Endothelial cell (in vitro differentiated cells): ENCODE measurements around the gene B3GALT4. TPM values are rescaled to one million over a fixed set of nuclear protein-coding genes. Genes with fewer than 3 reads are reported as not detected.

Source experiments
- DNase-seq: peaks from one replicate; pipeline ENCODE4 v3.0.0; 2021; ENCODE audit warnings: low spot score
- H3K27ac Mint-ChIP-seq: one replicate; pipeline ENCODE4 v1.8.0; 2021; ENCODE audit warnings: mixed read lengths, inconsistent platforms; ENCODE audit not compliant: unreplicated experiment
- H3K27me3 Mint-ChIP-seq: one replicate; pipeline ENCODE4 v1.8.0; 2021; ENCODE audit warnings: mild to moderate bottlenecking, moderate library complexity, mixed read lengths, inconsistent platforms; ENCODE audit not compliant: unreplicated experiment
- H3K36me3 Mint-ChIP-seq: one replicate; pipeline ENCODE4 v1.8.0; 2021; ENCODE audit warnings: mild to moderate bottlenecking, low read depth, mixed read lengths, inconsistent platforms; ENCODE audit not compliant: unreplicated experiment
- H3K4me1 Mint-ChIP-seq: one replicate; pipeline ENCODE4 v1.8.0; 2021; ENCODE audit warnings: mild to moderate bottlenecking, mixed read lengths, inconsistent platforms; ENCODE audit not compliant: unreplicated experiment
- H3K4me3 Mint-ChIP-seq: one replicate; pipeline ENCODE4 v1.8.0; 2021; ENCODE audit warnings: mild to moderate bottlenecking, mixed read lengths, inconsistent platforms; ENCODE audit not compliant: unreplicated experiment
- H3K9me3 Mint-ChIP-seq: one replicate; pipeline ENCODE4 v1.8.0; 2021; ENCODE audit warnings: mixed read lengths, inconsistent platforms; ENCODE audit not compliant: unreplicated experiment
- total RNA-seq: library from RNA; stranded (reverse); fragmentation: NEBNext Ultra II Directional; extraction: Animal tissue kit (Norgen Biotek cat#: 25700); gene quantifications from one replicate; pipeline ENCODE4 v1.2.1, GENCODE V29; 2021; ENCODE audit not compliant: unreplicated experiment
- TF ChIP-seq, protein P1 (sequence below): fragments of 200-600 bp; sonication (generic); IDR thresholded peaks from one replicate; pipeline ENCODE4 v1.5.0; 2021; ENCODE audit warnings: antibody characterized with exemption; ENCODE audit not compliant: unreplicated experiment

The B3GALT4 gene
- total RNA-seq, 1 donor from 2014 or later, result 3.8 TPM

DNA sequence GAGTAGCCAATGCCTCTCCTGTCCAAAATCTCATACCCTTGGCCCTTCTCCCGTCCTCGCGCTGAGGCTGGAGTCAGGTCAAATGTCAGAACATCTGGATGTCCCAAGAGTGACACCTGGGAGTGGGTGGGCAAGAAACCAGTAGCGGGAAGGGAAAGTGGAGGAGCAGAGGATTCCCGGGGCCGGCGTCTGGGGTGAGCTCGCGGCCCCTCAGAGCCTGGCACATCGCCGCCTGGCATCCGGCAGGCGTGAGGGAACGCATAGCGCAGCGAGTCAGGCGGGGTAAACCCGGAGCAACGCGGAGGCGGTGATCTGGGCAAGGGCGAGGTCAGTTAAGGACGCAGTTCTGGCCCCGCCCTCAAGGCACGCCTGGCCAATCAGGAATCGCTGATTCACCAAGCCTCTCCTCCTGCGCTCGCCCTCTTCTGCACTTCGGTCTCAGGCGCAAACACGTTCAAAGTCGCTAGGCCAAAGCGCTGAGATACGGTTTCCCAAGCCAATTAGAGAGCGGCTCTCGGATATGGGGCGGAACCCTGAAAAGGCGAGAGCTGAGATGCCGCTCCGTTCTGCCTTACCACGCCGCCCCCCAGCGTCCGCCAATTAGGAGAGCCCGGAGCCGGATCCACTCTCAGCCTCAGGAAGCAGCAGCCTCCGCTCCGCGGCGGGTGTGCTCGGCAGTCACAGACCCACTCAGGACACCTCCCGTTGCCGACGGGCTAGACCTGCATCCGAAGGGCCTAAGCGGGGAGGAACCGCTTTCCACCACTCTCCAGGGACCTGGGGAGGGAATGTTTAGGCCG, 27.8 kb upstream of the B3GALT4 start:
- Mint-ChIP-seq H3K4me1 (peaks cover 24% of the 10 kb centered on the region), H3K4me3 (peak overlapping the region; percentile 86), H3K27ac (peak overlapping the region; percentile 79), H3K36me3 (peaks cover 13% of the 10 kb centered on the region), H3K9me3 (no peaks in the 10 kb centered on the region), H3K27me3 (peaks cover 4% of the 10 kb centered on the region)
- DNase-seq, result peak; percentile 91
- TF ChIP-seq, protein P1, sequence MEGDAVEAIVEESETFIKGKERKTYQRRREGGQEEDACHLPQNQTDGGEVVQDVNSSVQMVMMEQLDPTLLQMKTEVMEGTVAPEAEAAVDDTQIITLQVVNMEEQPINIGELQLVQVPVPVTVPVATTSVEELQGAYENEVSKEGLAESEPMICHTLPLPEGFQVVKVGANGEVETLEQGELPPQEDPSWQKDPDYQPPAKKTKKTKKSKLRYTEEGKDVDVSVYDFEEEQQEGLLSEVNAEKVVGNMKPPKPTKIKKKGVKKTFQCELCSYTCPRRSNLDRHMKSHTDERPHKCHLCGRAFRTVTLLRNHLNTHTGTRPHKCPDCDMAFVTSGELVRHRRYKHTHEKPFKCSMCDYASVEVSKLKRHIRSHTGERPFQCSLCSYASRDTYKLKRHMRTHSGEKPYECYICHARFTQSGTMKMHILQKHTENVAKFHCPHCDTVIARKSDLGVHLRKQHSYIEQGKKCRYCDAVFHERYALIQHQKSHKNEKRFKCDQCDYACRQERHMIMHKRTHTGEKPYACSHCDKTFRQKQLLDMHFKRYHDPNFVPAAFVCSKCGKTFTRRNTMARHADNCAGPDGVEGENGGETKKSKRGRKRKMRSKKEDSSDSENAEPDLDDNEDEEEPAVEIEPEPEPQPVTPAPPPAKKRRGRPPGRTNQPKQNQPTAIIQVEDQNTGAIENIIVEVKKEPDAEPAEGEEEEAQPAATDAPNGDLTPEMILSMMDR, result no peak

DNA sequence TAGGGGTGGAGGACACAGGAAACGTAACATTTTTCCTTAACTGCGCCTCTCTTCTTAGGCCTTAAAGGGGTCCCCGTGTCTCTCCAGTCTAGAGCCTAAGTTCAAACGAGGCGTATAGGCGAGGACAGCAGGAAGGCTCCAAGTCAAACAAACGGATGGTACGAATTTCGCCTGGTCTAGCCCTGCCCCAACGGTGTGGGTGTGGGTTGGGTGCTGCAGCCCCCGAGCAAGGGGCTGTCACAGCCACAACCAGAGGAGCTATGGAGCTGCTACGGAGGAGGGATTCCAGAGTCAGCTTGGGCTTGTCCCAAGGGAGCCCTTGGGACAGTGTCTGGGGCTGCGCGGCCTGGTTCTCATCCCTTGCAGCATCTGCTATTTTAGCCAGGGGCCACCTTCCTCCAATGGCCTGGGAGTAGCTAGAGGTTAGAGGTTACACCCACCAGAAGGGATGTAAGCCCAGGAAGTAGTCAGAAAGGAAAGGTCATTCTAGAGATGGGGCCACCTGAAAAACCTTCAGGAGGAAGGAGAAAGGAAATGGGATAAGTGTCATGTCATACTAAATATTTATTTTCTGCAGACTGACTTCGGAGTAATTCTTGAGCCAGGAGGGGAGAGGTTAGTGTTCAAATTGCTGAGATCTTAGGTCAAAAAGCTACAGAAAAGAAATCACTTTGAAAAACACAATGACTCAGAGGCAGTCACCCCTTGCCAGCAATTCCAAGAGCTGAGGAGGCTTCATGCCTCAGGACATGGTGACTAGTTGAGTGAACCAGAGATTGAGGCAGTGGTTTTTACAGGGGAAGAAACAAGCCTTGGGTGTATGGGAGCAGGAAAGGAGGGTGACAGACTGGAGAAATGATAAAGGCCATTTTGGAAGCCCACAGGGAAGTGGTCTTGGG, 26.9 kb upstream of the B3GALT4 start:
- Mint-ChIP-seq H3K4me1 (peaks cover 24% of the 10 kb centered on the region), H3K27me3 (peaks cover 4% of the 10 kb centered on the region), H3K9me3 (no peaks in the 10 kb centered on the region), H3K36me3 (peaks cover 13% of the 10 kb centered on the region), H3K4me3 (peak overlapping the region; percentile 86), H3K27ac (peak overlapping the region; percentile 79)
- TF ChIP-seq, protein P1, result no peak
- DNase-seq, result peak; percentile 9

DNA sequence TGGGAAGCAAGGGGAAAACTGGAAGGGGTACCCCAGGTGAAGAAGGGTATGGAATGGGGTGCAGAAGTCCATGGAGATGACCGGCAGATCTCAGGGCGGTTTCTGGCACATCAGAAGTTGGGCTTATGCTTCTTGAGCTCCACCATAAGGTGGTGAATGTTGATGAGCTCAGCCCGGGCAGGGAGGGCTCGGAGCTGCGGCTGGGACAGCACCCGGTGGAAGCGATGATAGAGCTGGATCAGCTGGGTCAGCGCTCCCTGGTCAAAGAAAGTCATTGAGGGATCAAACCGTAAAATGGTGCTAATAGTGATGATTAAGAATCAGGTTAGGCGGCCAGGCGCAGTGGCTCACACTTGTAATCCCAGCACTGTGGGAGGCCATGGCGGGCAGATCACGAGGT, 26.2 kb upstream of the B3GALT4 start:
- peak overlapping the region; percentile 79 for H3K27ac Mint-ChIP-seq
- peaks cover 13% of the 10 kb centered on the region for H3K36me3 Mint-ChIP-seq
- H3K4me3 Mint-ChIP-seq, result peak overlapping the region; percentile 86
- H3K4me1 Mint-ChIP-seq, result peaks cover 24% of the 10 kb centered on the region
- TF ChIP-seq, protein P1, result no peak
- no peak for DNase-seq
- H3K27me3 Mint-ChIP-seq, result peaks cover 4% of the 10 kb centered on the region
- no peaks in the 10 kb centered on the region for H3K9me3 Mint-ChIP-seq

DNA sequence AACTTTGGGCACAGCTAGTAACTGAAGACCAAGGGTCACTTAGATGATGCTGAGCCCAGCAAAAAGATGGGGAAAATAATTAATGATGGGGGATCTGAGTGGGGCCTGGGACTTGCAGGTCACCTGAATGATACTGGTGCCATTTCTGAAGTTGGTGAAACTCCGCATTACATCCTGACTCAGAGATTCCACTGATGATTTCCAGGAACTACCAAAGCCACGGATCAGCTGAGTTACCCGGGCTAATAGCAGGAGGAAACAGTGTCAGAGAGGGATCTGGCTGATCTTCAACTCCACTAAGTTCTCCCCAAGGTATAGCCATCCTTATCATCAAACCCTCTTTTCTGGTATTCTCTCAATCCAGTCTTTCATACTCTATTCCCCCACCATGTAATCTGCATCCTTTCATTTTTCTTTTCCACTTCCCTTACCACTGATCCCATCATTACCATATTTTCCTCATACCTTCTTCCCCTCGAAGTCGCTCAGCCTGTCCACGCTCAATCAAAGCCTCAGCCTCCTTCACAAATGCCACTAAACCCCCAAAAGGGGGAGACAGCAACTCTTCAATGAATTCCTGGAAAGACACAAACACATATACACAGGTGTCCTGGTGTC, 25.4 kb upstream of the B3GALT4 start:
- no peak for DNase-seq
- H3K36me3 Mint-ChIP-seq, result peaks cover 13% of the 10 kb centered on the region
- H3K4me1 Mint-ChIP-seq, result peaks cover 24% of the 10 kb centered on the region
- TF ChIP-seq, protein P1, result no peak
- H3K27ac Mint-ChIP-seq, result no peak overlapping the region
- peak overlapping the region; percentile 9 for H3K4me3 Mint-ChIP-seq
- peaks cover 4% of the 10 kb centered on the region for H3K27me3 Mint-ChIP-seq
- H3K9me3 Mint-ChIP-seq, result no peaks in the 10 kb centered on the region
